ENCODE data around the gene XRRA1.
"Not testable (repeated sequence)": the region's sequence is repeated elsewhere in the genome, so short reads cannot be mapped to it uniquely, and the experiment has no call there.

The XRRA1 gene, protein sequence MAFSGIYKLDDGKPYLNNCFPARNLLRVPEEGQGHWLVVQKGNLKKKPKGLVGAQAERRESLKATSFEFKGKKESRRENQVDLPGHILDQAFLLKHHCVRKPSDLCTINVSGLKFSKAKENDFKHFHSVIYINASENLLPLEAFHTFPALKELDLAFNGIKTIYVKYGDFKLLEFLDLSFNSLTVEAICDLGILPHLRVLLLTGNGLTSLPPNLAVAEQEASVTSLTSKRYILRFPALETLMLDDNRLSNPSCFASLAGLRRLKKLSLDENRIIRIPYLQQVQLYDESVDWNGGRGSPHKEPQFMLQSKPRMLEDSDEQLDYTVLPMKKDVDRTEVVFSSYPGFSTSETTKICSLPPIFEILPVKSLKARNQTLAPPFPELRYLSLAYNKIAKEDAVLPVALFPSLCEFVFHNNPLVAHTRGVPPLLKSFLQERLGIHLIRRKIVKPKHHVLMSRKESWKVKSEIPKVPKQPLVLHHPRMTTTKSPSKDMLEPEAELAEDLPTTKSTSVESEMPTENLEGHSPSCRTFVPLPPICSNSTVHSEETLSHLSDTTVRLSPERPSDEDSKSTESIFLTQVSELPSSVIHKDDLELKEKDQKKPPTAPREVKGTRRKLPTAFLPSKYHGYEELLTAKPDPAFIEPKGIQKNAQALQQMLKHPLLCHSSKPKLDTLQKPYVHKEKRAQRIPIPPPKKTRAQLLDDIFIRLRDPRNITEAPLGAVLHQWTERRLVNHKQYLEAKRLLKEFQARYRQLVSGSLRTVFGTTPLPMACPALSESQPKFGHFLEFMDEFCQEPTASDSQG
- total RNA-seq: 8.5 to 16.2 reads per million in 2 experiments

DNA sequence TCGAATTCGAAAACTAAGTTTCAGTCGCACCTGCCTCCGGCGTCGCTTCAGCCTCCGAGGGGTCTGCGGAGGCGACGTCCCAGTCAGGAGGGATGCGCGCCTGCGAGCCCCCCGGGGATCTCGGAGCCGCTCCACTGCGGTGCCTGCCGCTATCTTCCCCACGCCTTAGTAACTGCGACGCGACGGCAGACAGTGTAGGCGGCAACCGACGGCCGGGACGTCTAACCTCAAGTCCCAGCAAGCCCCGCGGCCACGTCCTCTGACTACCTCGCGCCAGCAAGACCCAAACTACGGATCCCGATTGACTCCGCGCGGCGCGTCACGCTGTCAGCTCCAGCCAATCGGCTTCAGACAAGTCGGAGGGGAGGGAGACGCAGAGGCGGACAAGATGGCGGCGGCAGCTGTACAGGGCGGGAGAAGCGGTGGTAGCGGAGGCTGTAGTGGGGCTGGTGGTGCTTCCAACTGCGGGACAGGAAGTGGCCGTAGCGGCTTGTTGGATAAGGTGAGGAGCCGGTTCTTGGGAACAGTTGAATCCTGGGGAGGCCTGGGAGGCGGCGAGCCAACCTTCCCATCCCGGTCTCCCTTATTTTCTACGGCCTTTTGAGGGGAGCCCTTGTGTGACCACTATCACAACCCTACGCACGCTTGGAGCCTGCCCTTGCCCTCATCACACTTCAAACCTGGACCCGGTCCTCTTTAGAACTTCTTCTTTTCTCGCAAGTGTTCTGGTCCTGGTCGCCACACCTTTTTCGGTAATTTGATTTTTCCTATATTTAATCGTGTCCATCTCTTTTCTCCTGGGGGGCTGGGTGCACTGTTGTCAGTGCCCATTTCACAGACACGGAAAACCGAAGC is at the start of gene XRRA1, which contains the start of gene SPCS2:
TSS of gene XRRA1 (minus strand) at position 194 of the 855 bp plus-strand sequence. CDS start 8,213 bp downstream, outside the sequence.
TSS of gene SPCS2 (plus strand) at position 369 of the 855 bp plus-strand sequence. CDS start at position 389, 20 bp downstream.
- DNase-seq (ENCODE audit: low read depth): peak; percentile 98

DNA sequence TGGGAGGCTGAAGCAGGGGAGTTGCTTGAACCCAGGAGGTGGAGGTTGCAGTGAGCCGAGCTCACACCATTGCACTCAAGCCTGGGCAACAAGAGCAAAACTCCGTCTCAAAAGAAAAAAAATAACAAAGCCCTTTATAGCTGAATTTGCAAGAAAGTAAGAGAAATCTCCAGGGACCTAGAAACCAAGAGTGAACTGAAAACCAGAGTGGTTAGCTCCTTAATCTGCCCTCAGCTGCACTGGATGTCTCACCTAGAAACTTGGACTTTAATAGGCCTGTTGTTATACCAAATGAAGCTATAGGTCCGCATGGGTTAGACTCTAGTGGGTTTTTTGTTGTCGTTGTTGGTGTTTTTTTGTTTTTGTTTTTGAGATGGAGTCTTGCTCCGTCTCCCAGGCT is 44.0 kb upstream of the XRRA1 start:
- DNase-seq (ENCODE audit: low read depth): no peak

DNA sequence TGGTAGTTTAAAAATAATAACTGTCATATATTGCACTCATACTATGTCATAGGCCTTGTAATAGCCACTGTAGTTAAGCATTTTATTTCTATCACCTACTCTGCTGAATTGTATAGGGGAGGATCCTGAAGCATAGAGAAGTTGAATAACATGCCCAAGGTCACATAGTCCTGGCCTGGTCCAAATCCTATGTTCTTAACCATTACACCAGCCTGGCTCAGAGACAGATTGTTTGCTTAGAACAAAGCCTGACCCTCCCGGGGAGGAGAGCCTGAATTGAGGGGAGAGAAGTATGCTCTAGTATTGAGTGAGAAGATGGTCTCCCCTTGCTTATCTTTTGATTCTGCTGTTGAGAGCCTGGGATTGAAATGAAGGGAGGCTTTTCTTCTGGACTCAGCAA is 42.0 kb upstream of the XRRA1 start:
- DNase-seq (ENCODE audit: low read depth): no peak

DNA sequence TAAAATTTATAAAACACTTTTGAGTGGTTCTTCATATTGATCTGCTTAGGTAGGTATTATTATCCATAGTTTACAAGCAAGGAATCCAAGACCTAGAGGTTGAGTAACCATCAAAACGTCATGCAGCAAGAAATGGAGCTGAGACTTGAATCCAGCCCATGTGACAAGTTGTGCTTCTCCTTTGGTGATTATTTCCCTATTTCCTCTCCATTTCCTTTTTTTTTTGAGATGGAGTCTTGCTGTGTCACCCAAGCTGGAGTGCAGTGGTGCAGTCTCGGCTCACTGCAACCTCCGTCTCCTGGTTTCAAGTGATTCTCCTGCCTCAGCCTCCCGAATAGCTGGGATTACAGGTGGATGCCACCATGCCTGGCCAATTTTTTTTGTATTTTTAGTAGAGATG is 41.3 kb upstream of the XRRA1 start:
- not testable (repeated sequence) for DNase-seq (ENCODE audit: low read depth)

DNA sequence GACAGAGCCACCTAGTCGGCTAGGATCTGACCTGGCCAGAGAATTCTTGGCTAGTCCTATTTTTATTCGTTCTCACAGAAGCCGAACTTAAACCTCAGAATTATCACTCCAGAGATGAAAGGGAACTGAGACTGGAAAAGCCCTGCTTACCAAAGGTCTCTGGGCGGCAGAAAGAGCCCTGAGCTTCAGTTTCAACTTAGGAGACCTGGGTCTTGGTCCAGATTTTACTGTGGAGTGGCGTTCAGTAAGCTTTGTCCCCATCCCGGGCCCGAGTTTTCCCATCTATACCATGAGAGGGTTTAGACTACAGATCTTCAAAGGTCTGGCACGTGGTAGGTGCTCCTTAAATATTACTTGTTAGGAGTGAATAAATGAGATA is 40.4 kb upstream of the XRRA1 start:
- DNase-seq (ENCODE audit: low read depth): no peak

DNA sequence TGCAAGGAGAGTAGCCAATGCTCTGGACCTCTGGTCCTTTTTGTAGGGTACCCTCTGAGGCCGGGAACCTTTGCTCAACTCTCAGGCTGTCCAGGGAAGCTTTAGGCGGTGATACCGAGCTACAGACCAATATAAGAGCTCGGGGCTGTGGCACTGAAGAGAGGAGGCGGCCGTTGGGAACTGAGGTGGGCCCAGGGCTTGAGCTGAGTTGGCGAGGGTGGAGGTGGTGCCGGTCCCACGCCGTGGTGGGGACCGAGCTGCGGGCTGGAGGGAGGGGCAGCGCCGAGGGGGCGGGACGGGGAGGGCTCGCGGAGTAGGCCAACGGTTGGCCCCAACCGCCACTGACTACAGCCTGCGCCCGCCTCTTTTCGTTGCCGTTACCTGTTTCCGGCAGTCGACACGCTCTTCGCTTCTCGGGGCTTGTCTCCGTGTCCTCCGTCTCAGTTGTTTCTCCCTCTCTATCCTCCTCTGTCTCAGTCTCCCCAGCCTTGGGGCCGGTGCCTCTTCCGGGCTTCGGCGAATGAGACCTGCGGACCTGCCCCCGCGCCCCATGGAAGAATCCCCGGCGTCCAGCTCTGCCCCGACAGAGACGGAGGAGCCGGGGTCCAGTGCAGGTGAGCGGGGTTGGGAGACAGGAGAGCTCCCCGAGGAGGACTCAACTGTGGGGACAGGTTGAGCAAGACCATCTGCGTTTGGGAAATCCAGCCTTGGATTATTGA is 39.8 kb upstream of the XRRA1 start, which contains the start of gene NEU3:
TSS of gene NEU3 (plus strand) at position 393 of the 719 bp plus-strand sequence. CDS start at position 521, 128 bp downstream.
- peak; percentile 75 for DNase-seq (ENCODE audit: low read depth)

DNA sequence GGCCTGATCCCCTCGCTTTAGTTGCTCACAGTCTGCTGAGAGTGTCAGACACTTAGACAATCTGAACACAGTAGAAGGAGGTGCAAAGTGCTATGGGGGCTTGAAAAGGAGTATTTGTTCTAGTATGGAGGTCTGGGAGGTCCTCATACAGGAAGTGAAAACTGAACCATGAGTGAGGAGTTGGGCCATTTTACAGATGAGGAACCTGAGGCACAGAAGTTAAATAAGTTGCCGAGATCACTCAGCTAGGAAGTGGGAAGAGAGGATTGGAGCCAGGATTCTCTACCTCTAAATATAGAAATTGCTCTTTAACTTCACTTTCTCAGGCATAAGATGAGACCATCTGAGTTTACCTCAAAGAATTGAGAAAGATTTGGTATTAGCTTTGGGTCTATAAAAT is 35.8 kb upstream of the XRRA1 start:
- DNase-seq (ENCODE audit: low read depth): no peak

DNA sequence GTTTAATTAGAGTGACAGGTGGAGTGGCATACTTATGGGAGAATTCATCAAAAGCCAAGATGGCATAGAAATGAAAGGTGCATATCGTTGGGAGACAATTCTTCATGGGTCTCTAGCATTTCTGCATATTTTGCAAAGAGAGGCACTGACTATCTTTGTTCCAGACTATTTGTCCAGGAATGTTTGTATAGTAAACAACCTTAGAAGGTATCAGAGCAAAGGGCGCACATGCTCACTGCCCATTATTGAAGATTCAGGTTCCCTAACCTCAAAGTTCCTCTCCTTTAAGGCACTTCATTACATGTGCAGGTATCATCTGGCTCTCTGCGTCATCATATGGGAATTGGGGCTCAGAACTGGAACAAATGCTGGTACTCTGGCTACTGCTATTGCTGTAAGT is 35.2 kb upstream of the XRRA1 start:
- DNase-seq (ENCODE audit: low read depth): no peak

DNA sequence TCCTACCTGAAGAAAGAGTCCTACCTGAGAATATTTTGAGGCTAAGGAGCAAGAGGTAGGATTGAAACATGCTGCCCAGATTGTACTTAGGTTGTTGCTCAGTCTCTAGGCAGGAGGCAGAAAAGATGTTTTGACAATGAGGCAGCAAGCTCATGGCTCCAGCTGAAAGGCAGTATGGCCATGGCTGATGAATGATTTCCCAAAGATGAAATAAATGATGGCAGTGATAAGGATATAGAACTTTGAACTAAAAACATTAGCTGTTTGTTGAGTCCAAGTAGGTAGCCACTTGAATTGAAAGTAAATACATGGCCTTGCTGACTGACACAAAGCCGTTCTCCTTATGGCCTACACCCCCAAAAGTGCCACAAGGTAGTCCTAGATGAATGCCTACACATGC is 33.0 kb upstream of the XRRA1 start:
- DNase-seq (ENCODE audit: low read depth): no peak

DNA sequence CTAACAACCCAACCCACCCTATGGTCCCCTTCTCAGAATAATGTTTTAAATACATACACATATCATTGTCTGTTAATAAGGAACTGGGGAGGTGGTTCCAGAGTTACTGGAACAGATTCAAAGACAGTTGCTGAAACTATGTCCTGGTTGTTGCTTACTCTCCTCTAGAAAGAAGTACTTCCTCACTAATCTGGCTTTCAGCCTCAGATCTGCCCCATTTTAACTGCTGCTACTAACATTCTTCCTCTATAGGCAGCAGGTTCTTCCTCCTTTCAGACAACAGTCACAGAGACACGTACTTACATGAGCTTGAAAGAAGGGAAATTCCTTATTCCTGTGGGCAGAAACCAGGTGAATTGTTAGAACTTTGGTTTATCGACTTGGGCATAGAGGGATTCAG is 31.7 kb upstream of the XRRA1 start:
- DNase-seq (ENCODE audit: low read depth): no peak

DNA sequence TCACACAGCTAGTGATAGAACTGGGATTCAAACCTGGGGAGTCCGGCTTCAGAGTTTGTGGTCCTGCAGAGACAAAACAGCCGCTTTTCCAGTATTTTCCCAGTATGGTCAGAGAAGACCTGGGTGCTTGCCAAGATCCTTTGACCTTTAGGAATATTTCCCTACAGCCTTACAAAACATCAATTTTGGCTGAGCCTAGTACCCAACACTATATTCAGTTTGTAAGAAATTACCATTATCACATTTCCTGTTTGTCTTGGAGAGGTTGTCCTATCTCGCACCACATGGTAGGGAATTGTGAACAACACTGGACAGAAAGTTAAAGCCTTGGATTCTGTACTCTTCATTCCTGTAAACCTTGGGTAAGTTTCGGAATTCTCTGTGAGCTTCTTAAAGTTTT is 29.1 kb upstream of the XRRA1 start:
- no peak for DNase-seq (ENCODE audit: low read depth)

DNA sequence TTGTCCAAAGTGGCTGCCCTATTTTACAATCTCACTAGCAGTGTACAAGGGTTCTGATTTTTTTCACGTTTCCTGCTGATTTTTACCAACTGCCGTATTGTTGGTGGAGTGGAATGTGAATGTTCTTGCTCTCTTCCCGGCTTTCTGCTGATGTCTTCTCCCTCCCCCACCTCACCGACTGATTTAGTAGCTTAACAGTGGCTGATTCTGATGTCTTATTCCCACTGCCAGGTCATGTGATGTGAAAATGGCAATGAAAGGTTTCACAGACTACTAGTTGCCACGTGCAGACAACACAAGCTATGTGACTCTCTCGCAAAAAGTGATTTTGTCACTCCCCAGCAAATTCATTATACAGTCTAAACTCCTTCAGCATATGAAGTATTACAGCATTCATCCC is 22.5 kb upstream of the XRRA1 start:
- DNase-seq (ENCODE audit: low read depth): no peak

DNA sequence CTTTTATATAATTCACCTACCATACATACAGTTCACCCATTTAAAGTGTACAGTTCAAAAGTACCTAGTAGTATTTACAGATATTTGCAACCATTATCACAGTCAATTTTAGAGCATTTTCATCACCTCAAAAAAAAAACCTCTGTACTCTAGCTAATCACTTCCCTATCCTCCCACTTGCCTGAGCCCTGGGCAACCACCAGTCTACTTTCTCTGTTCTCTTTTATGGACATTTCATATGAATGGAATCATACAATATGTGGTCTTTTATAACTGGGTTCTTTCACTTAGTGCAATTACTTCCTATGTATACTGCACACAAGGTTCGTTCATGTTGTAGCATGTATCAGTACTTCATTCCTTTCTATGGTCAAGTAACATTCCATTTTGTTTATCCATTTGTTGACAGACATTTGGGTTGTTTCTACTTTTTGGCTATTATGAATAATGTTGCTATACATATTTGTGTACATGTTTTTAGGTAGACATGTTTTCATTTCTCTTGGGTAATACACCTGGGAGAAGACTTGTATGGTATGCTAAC is 22.0 kb upstream of the XRRA1 start:
- DNase-seq (ENCODE audit: low read depth): no peak

DNA sequence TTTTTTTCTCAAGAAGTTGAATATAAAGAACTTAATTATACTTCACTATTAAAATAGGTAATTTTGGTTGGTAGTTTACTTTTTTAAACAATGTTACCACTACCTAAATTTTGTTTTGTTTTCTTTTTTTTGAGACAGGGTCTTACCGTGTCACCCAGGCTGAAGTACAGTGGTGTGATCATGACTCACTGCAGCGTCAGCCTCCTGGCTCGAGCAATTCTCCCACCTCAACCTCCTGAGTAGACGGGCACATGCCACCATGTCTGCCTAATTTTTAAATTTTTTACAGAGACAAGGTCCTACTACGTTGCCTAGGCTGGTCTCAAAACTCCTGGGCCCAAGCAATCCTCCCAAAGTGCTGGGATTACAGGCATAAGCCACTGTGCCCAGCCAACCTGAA is 17.8 kb upstream of the XRRA1 start:
- DNase-seq (ENCODE audit: low read depth): no peak

DNA sequence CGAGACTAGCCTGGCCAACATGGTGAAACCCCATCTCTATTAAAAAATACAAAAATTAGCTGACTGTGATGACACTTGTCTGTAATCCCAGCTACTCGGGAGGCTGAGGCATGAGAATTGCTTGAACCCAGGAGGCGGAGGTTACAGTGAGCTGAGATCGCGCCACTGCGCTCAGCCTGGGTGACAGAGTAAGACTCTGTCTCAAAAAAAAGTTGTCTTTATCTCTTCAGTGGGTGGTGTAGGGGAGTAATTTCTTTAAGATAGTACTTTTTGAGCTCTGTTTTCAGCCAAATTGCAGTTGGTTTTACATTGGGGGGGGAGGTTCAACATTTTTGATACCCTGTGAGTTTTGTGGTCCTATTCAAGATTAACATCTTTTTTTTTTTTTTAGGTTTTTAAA is 11.2 kb upstream of the XRRA1 start:
- DNase-seq (ENCODE audit: low read depth): not testable (repeated sequence)

DNA sequence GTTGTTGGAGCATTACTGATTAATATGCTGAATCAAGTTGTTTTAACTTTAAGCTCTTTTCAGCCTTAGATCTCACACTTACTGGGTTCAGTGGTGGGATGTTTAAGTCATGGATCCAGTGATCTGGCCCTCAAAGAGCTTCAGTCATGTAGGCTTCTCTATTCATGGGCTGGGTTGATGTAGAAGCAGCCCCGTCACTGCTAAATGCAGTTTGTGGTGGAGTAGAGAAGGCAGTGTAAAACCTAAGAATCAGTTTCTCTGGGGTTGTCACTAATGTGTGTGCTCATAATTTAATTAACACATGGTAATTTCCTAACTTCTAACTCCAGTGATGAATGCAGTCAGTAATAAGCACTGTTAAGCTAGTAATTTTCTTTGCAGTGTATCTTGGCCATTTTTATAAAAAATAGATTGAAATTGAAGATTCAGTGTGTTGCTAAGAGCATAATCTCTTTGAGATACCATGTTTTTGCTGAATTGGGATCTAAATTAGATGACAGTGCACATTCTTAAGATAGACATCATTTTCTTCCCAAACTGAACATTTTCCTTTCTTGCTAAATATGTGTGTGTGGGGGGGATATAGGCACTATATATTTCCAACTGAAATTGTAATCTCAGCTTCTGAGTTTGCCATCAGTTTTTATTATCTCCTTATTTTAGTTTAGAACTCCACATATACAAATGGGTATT is 9.2 kb upstream of the XRRA1 start:
- DNase-seq (ENCODE audit: low read depth): no peak

DNA sequence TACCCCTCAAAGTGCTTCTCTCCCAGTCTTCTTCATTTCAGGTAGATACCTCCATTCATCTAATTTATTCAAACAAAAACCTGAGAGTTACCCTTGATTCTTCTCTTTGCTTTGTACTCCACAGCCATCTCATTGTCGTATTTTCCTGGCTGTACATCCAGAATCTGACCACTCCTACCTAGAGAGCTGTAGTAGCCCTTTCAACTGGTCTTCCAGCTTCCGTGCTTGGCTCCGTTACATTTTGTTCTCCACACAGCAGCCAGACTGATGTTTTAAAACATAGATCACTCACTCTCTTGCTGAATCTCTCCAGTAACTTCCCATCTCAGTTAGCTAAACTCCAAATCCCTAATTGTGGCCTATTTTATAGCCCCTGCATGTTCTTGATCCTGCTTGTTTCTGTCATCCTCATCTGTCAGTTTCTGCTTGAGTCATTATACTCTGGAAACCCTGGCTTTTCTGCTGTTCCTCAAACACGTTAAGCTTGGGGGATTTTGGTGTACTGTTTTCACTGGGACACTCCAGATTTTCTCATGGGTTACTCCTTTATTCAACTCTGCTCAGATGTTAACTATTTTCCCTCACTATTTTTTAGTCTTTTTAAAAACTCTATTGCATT is 7.6 kb upstream of the XRRA1 start:
- DNase-seq (ENCODE audit: low read depth): no peak

DNA sequence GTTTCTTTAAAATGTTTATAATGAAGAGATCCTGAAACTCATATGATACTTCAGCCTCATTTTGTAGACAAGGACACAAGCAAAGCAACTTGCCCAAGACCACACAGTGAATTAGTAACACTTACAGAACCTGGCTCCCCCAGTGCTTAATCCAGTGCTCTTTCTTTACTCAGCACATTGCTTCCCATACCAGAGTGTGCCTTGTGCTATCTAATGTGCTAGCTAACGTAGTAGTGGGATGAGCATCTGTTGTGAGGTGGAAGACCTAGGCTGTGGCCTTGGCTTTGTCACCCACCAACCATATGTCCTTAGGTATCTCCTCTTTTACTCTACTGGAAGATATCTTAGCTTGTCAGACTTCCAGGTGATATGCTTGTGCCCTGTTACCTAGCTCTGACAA is 5.3 kb upstream of the XRRA1 start:
- DNase-seq (ENCODE audit: low read depth): no peak

DNA sequence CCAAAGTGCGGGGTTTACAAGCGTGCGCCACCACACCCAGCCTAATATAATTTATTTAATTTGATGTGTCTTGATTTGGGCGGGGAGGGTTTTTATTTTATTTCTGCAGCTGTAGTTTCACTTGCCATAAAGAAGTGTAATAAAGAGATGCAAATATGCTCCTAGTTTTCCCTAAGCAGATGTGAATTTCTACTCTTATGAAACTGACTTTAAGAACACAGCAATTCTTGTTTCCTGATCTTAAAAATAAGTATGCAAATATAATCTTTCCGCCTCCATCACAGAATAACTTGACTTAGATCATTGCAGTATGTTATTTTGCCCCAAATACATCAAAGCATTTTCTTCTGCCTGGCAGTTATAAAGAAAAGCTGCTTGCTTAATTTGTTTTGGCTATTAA is 4.6 kb upstream of the XRRA1 start:
- no peak for DNase-seq (ENCODE audit: low read depth)

DNA sequence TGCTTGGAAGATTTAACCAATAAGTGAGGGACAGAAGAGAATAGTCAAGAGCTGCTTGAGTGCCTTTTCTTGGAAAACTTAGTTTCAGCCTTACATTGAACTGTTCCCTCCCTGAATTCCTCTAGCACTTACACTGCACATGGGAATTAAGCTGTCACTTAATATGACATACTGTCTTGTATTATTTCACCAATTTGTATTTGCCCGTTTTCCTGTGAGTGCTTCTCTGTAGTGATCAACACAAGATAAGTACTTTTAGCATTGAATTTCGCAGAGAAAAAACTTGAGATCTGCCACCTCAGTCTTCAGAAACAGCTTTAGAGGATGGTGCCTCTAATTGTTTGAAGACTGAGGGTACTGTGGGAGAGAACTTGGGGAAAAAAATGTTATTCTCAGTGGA is 3.9 kb upstream of the XRRA1 start:
- no peak for DNase-seq (ENCODE audit: low read depth)

Measured in T follicular helper cell (primary cell).